HG03066 (cell line): ENCODE data around the gene CYP4F3.
"Not testable (repeated sequence)": the region's sequence is repeated elsewhere in the genome, so short reads cannot be mapped to it uniquely, and the experiment has no call there.

ENCODE experiments used
- ATAC-seq: cut with Tn5 transposase; IDR thresholded peaks from one replicate; pipeline ENCODE4 v1.9.1; 2021; ENCODE audit warnings: low read depth; ENCODE audit not compliant: unreplicated experiment

Gene CYP4F3, protein sequence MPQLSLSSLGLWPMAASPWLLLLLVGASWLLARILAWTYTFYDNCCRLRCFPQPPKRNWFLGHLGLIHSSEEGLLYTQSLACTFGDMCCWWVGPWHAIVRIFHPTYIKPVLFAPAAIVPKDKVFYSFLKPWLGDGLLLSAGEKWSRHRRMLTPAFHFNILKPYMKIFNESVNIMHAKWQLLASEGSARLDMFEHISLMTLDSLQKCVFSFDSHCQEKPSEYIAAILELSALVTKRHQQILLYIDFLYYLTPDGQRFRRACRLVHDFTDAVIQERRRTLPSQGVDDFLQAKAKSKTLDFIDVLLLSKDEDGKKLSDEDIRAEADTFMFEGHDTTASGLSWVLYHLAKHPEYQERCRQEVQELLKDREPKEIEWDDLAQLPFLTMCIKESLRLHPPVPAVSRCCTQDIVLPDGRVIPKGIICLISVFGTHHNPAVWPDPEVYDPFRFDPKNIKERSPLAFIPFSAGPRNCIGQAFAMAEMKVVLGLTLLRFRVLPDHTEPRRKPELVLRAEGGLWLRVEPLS

GRCh38 chr19:15640294-15640903 is at the start of gene CYP4F3:
Gene CYP4F3, plus strand, starts transcription at chr19:15640897. Its CDS starts 519 bp downstream, at chr19:15641416.
- ATAC-seq: no peak

DNA sequence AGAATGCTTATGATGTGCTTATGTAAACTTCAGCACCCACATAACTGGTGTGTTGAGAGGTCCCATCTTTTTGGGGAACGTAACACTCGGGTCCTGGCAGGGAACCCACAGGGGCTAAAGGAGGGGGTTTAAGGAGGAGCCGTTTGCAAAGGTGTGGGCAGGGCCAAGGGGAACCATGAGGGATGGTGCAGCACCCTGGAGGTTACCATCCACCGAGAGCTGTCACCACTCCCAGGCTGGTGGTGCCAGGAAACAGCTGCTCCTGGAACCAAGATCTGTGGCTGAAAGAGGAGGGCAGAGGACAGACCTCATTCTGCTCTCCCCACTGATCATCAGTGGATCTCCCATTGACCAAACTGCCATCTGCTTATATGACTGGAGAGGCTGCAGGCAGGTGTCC is 48.9 kb upstream of the CYP4F3 start:
- ATAC-seq: no peak

DNA sequence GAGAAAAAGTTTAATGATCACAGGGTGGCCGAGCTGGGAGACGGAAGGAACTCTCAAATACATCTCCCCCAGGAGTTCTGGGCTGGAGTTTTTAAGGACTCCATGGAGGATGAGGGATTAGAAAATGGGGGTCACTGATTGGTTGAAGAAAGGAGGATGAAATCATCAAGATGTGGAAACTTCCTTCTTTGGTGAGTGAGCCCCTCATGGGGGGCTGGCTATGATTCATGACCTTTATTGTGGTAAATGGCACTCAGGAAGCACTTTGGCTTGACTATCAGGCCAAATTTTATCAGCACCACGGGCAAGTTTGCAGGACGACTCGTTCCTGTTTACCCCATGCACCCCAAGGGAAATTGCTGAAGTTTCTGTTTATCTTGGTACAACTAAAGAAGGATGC is 48.2 kb upstream of the CYP4F3 start:
- ATAC-seq: not testable (repeated sequence)

DNA sequence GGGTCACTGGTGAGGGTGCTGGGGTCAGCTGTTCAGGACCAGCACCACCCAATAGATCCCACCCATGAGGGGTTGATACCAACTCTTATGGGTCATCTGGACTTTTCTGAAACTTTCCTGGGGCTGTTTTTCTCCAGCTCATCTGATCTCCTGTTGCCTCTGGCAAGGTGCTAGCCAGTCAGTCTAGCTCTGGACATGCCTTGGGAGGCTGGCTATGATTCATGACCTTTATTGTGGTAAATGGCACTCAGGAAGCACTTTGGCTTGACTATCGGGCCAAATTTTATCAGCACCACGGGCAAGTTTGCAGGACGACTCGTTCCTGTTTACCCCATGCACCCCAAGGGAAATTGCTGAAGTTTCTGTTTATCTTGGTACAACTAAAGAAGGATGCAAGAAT is 46.9 kb upstream of the CYP4F3 start:
- not testable (repeated sequence) for ATAC-seq

GRCh38 chr19:15595069-15595468 is 45.6 kb upstream of the CYP4F3 start:
- ATAC-seq: no peak

DNA sequence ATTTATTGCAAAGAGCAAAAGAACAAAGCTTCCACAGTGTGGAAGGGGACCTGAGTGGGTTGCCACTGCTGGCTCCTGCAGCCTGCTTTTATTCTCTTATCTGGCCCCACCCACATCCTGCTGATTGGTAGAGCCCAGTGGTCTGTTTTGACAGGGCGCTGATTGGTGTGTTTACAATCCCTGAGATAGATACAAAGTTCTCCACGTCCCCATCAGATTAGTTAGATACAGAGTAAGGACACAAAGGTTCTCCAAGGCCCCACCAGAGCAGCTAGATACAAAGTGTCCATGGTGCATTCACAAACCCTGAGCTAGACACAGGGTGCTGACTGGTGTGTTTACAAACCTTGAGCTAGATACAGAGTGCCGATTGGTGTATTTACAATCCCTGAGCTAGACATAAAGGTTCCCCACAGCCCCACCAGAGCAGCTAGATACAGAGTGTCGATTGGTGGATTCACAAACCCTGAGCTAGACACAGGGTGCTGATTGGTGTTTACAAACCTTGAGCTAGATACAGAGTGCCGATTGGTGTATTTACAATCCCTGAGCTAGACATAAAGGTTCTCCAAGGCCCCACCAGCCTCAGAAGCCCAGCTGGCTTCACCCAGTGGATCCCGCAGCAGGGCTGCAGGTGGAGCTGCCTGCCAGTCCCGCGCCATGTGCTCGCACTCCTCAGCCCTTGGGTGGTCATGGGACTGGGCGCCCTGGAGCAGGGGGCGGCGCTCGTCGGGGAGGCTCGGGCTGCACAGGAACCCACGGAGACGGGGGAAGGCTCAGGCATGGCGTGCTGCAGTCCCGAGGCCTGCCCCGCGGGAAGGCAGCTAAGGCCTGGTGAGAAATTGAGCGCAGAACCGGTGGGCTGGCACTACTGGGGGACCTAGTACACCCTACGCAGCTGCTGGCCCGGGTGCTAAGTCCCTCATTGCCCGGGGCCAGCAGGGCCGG is 32.4 kb upstream of the CYP4F3 start:
- ATAC-seq: not testable (repeated sequence)

DNA sequence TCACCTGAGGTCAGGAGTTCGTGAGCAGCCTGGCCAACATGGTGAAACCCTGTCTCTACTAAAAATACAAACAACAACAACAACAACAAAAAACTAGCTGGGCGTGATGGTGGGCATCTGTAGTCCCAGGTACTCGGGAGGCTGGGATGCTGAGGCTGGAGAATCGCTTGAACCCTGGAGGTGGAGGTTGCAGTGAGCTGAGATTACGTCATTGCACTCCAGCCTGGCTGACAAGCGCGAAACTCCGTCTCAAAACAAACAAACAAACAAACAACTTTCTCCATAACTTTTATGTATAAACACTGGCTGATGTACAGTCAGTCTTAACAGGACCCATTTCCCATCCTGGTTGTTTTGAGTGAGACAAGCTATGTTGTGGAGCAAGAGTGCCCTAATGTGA is 31.4 kb upstream of the CYP4F3 start:
- no peak for ATAC-seq

DNA sequence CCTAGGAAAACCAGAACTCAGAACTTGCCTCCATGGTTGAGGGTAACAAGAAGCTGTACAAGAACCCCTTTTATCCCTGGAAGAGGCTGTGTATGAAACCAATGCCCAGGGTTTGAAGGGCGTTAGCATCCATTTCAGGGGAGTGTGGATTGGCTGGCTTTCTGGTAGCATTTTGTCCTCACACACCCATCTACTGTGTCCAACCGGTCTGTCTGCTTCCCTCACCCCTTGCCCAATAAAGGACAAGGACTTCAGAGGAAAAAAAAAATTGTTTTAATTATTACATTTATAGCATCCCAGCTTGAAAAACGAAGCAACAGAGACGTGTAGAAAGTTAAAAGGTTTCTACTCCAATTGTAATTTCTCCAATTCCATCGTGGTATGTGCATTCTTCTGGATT is 28.4 kb upstream of the CYP4F3 start:
- ATAC-seq: no peak

GRCh38 chr19:15613338-15613737 is 27.4 kb upstream of the CYP4F3 start:
- ATAC-seq: no peak

GRCh38 chr19:15614507-15615379 is 26.0 kb upstream of the CYP4F3 start, which contains the start of gene CYP4F8:
Gene CYP4F8, plus strand, starts transcription at chr19:15615218. Its CDS starts 399 bp downstream, at chr19:15615617.
- ATAC-seq: no peak

- ATAC-seq: no peak
These were observed 25.2 kb upstream of the CYP4F3 start for GRCh38 chr19:15615526-15615925.

DNA sequence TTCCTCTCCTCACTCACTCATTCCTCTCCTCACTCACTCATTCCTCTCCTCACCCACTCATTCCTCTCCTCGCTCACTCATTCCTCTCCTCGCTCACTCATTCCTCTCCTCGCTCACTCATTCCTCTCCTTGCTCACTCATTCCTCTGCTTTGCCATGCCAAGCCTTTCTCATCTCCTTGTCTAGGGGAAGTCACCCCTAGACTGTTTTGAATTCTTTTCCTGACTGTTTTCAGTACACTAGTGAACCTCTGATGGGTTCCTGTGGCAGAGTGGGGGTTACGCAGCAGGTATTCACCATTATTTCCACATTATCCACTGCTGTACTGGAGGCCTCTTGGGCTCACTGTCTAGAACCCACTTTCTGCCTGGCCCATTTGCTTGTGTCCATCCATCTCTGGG is 24.5 kb upstream of the CYP4F3 start:
- no peak for ATAC-seq

DNA sequence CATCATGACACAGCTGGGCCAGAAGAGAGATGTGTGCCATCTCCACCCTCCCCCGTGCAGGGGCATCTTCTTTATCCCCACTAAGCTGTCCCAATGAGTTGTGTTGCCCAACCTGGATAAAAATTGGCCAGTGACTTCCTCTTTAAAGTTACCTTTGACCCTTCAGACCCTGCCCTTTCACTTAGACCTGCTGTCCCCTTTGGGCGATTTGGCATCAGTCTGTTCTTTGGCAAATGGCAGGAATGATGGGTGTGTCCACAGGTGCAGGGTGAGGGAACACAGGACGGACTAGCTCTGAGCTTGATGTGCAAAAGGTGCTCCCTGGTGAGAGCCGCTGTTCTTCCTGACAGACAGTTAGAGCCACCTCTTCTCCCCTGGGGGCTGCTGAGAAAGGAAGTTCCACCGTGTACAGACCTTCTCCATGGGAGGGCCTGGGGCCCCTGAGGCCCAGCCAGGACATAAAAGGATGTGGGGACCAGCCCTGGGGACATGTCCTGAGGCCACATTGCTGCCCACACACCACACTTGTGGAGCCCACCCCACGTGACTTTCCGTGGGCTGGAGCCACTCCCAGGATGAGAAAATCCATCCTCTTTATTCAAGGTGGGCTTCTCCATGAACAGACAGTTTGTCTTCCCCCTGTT is 23.9 kb upstream of the CYP4F3 start:
- ATAC-seq: no peak

GRCh38 chr19:15618321-15618720 is 22.4 kb upstream of the CYP4F3 start:
- no peak for ATAC-seq

DNA sequence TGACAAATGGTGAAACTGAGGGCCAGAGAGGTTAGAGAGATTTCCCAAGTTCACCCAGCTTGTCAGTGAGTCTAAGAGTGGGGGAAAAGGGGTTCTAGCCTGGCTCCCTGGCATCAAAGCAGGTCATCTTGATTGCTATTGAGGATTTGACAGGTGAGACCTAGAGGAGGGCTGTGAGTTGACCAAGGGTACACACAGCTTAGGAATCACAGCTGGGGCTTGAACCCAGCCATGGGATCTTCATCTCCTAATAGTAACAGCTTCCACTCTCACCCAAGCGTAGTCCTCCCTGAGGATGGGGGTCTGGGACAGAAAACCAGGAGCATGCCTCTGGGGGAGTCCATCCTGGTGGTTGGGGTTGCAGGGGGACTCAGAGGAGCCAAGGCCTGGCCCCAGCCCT is 18.9 kb upstream of the CYP4F3 start:
- ATAC-seq: no peak

DNA sequence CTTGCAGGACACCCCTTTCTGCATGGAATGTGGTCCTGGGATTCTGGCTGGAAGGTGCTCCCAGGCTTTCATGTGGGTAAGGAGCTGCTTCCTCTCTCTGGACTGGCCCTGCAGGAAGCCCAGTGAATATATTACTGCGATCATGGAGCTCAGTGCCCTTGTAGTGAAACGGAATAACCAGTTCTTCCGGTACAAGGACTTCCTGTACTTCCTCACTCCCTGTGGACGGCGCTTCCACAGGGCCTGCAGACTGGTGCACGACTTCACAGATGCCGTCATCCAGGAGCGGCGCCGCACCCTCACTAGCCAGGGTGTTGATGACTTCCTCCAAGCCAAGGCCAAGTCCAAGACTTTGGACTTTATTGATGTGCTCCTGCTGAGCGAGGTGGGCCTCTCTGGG is 17.7 kb upstream of the CYP4F3 start:
- ATAC-seq: no peak

GRCh38 chr19:15623711-15624318 is 16.9 kb upstream of the CYP4F3 start:
- no peak for ATAC-seq

GRCh38 chr19:15628236-15629002 is 12.3 kb upstream of the CYP4F3 start:
- no peak for ATAC-seq
